Measurements from ENCODE around the gene ANKRD11.
A peak's percentile ranks its signal among the peaks of the same experiment; 100 is the strongest.
"Not testable (repeated sequence)": the region's sequence is repeated elsewhere in the genome, so short reads cannot be mapped to it uniquely, and the experiment has no call there.

Gene ANKRD11

DNA sequence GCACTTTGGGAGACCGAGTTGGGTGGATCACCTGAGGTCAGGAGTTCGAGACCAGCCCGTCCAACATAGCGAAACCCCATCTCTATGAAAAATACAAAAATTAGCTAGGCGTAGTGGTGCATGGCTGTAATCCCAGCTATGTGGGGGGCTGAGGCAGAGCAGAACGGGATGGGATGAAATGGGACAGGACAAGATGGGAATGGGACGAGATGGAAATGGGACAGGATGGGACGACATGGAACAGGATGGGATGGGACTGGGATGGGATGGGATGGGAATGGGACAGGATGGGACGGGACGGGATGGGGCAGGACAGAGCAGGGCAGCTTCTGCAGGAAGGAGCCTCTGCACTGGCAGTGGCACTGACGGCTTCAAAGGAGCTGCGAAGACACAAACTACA, 106.1 kb downstream of the ANKRD11 start:
- no peak for FAIRE-seq
- TF ChIP-seq SPI1 (IDR thresholded peaks at IDR 0.05; ENCODE audit: low read depth, low read length) (no peak), TAF1 (IDR thresholded peaks at IDR 0.05; ENCODE audit: low read depth, low read length) (no peak), POLR2AphosphoS5 (IDR thresholded peaks at IDR 0.05; ENCODE audit: low read depth, low read length) (no peak), PAX5 (IDR thresholded peaks at IDR 0.05; ENCODE audit: insufficient read depth, low read length, severe bottlenecking) (no peak), POLR2A (IDR thresholded peaks at IDR 0.05; ENCODE audit: low read depth, low read length) (no peak), POU2F2 (IDR thresholded peaks at IDR 0.05; ENCODE audit: low read depth, low read length) (no peak)
- DNase-seq (ENCODE audit: insufficient read length, low spot score) = no peak

DNA sequence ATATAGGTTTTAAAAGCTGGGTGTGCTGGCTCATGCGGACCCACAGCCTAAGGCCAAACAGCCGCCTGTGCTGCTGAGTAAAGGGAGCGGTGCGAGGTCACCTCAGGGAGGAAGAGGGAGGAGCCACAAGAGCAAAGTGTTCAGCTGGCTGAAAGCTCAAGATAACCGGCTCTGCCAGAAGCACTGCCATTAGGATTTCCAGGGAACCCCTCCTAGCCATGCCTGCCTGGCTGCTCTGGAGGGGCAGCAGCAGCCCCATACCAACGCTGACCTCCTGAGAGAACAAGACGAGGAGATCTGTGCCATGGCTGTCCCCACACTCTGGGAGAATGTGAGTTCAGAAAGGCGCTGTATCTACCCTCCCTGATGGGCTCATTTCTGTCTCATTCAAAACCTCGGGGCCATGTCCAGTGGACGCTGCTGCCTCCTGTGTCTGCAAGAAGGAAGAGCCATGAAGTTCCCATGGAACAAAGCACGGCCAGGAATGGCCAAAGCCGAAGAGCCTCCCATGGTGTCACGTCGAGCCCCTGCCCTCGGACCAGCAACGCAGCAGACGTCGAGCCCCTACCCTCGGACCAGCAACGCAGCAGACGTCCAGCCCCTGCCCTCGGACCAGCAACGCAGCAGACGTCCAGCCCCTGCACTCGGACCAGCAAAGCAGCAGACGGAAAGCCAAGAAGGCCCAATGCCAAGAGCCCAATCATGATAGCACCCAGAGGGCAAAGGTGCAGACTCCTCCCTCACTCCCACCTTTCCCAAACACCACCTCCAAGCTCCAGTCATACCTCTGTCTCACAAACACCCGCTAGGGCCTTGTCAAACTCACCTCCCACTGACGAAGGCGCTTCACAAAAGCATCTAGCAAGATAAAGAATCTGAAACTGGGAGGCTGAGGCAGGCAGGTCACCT, 107.0 kb downstream of the ANKRD11 start:
- TF ChIP-seq PAX5 (IDR thresholded peaks at IDR 0.05; ENCODE audit: insufficient read depth, low read length, severe bottlenecking) (no peak), SPI1 (IDR thresholded peaks at IDR 0.05; ENCODE audit: low read depth, low read length) (peak; percentile 20; the same call in 1 of the 2 replicates)
- peak; percentile 59 for DNase-seq (ENCODE audit: insufficient read length, low spot score)
- no peak for FAIRE-seq

DNA sequence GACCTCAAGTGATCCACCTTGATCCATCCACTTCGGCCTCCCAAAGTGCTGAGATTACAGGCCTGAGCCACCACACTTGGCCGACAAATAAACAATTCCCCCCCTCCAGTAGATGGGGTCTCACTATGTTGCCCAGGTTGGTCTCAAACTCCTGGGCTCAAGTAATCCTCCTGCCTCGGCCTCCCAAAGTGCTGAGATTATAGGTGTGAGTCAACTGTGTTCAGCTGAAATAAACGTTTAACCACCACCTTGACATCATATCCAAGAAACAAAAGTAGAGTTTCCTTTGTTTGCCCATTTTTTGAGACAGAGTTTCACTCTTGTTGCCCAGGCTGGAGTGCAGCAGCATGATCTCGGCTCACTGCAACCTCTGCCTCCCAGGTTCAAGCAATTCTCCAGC, 107.8 kb downstream of the ANKRD11 start:
- DNase-seq (ENCODE audit: insufficient read length, low spot score); FAIRE-seq: not testable (repeated sequence)

DNA sequence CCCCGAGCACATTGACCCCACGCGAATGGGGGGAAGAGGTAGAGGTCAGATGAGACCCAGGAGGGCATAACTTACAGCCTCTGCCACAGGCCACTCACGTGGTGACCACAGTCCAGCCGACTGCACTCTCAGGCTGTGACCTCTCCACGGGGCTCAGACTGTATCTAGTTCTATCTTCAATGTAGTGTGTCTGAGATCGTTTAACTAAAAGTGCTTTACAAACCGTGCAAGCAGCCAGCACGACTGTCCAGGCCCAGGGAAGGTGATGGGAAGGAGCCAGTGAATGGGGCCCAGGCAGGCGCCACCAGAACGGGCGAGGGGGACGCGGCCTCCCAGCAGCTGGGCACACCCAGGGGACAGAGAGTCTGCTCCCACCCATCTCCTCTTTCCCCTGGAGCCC, 108.6 kb downstream of the ANKRD11 start:
- FAIRE-seq (no peak), DNase-seq (ENCODE audit: insufficient read length, low spot score) (no peak)
- TF ChIP-seq PAX5 (IDR thresholded peaks at IDR 0.05; ENCODE audit: insufficient read depth, low read length, severe bottlenecking) (no peak), SPI1 (IDR thresholded peaks at IDR 0.05; ENCODE audit: low read depth, low read length) (no peak), POLR2AphosphoS5 (IDR thresholded peaks at IDR 0.05; ENCODE audit: low read depth, low read length) (no peak), POU2F2 (IDR thresholded peaks at IDR 0.05; ENCODE audit: low read depth, low read length) (no peak), POLR2A (IDR thresholded peaks at IDR 0.05; ENCODE audit: low read depth, low read length) (0 out of 2 replicates have a peak, but pooled peaks have one; percentile 24)

DNA sequence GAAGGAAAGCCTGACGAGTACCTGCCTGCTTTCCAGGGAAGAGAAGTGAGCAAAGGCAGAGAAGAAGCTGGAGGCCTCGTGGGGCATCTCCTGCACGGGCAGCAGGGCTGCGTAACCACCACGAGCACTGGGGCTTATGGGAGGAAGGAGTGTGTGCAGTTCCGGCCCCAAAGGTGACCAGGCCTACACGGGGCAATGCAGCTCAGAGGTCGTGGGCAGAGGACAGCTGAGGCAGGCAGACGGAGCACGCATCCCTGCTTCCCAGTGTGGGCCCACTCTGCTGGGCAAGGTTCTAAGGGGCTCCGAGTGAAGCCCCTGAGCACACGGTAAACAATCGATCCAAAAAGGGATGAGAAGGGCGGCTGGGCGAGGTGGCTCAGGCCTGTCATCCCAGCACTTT, 109.7 kb downstream of the ANKRD11 start:
- DNase-seq (ENCODE audit: insufficient read length, low spot score) (no peak), FAIRE-seq (no peak)
- no peak for TF ChIP-seq POLR2A (IDR thresholded peaks at IDR 0.05; ENCODE audit: low read depth, low read length)
- no peak for TF ChIP-seq SPI1 (IDR thresholded peaks at IDR 0.05; ENCODE audit: low read depth, low read length)
- TF ChIP-seq POU2F2 (IDR thresholded peaks at IDR 0.05; ENCODE audit: low read depth, low read length) = no peak
- TF ChIP-seq POLR2AphosphoS5 (IDR thresholded peaks at IDR 0.05; ENCODE audit: low read depth, low read length) = no peak
- no peak for TF ChIP-seq TAF1 (IDR thresholded peaks at IDR 0.05; ENCODE audit: low read depth, low read length)
- TF ChIP-seq PAX5 (IDR thresholded peaks at IDR 0.05; ENCODE audit: insufficient read depth, low read length, severe bottlenecking) = no peak

DNA sequence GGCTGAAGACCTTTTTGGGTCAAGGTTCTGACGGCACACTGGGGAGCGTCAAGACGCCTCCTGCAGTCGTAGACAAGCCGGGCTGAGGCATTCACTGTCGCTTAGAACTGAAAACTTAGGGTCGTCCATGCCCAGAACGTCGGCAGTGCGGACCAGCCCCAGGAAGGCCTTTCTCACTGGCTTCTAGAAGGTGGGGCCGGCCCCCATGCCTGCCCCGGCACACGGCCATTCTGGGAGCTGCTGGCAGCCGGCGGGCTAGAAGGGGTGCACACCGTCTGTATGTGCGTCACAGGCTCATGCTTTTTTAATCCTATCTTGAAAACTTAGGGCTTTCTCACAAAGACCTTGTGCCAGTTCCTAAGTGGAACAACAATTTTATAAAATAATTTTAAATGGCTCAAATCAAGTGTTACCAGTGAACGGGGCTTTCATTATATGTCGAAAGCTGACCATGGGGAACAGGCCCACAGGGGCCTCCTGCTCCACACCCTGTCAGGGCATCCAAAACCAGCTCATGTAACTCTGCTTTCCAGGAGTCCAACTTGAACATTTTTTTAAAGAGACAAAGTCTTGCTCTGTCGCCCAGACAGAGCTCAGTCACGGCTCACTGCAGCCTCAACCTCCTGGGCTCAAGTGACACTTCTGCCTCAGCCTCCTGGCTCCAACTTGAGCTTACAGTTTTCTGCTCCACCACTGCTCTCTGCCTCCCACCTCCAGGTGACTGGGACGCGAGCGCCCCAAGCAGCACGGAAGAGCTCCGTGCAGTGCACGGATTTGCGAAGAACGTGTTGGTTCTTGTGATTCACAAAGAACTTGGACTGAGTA, 111.2 kb downstream of the ANKRD11 start:
- DNase-seq (ENCODE audit: insufficient read length, low spot score) = no peak
- TF ChIP-seq POU2F2 (IDR thresholded peaks at IDR 0.05; ENCODE audit: low read depth, low read length) = no peak
- no peak for TF ChIP-seq SPI1 (IDR thresholded peaks at IDR 0.05; ENCODE audit: low read depth, low read length)
- no peak for TF ChIP-seq POLR2A (IDR thresholded peaks at IDR 0.05; ENCODE audit: low read depth, low read length)
- TF ChIP-seq PAX5 (IDR thresholded peaks at IDR 0.05; ENCODE audit: insufficient read depth, low read length, severe bottlenecking) = no peak
- no peak for TF ChIP-seq POLR2AphosphoS5 (IDR thresholded peaks at IDR 0.05; ENCODE audit: low read depth, low read length)
- no peak for TF ChIP-seq TAF1 (IDR thresholded peaks at IDR 0.05; ENCODE audit: low read depth, low read length)
- no peak for FAIRE-seq

DNA sequence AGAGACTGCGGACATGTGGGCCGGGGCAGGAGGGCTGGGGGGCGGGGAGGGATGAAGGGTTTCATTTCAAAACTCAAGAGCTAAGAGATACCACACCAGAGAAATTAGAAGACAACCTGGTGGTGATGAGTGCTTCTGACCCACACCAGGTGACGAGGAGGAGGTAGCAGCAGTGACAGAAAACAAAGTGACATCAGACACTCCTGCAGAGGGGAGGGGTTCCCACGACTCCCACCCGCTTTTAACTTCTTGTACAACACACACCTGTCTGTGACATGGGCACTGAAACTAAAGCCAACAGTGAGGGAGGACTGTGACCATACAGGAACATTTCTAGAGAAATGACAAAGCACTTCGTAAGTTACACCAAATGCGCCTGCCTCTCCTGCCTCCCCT, 112.9 kb downstream of the ANKRD11 start:
- DNase-seq (ENCODE audit: insufficient read length, low spot score) = no peak
- TF ChIP-seq PAX5 (IDR thresholded peaks at IDR 0.05; ENCODE audit: insufficient read depth, low read length, severe bottlenecking) (no peak), TAF1 (IDR thresholded peaks at IDR 0.05; ENCODE audit: low read depth, low read length) (no peak), SPI1 (IDR thresholded peaks at IDR 0.05; ENCODE audit: low read depth, low read length) (no peak), POLR2A (IDR thresholded peaks at IDR 0.05; ENCODE audit: low read depth, low read length) (no peak), POU2F2 (IDR thresholded peaks at IDR 0.05; ENCODE audit: low read depth, low read length) (no peak), POLR2AphosphoS5 (IDR thresholded peaks at IDR 0.05; ENCODE audit: low read depth, low read length) (no peak)
- FAIRE-seq = peak; percentile 78

DNA sequence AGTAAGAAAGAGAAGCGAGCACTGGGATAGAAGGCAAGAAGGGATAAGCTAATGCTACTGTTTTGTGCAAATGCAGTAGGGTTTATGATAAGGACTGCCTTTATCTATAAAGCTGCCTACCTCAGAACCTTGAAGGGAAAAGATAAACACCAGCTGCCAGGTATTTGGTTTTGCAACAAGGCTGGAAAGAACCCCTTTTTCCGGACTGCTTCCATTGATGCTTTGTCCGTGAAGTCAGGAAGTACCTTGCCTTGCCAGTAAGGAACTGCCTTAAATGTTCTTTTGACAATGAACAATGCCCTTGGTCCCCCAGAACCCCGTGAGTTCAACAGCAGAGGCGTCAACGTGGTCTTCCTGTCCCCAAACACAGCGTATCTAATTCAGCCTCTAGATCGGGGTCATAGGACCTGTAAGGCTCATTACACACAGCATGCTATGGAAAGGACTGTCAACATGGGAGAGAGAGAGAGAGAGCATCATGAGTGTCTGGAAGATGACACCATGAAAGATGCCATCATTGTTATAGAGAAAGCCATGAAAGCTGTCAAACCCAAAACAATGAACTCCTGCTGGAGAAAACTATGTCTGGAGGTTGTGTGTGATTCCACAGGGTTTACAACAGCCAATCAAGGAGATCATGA, 113.4 kb downstream of the ANKRD11 start:
- no peak for FAIRE-seq
- no peak for DNase-seq (ENCODE audit: insufficient read length, low spot score)
- no peak for TF ChIP-seq POLR2A (IDR thresholded peaks at IDR 0.05; ENCODE audit: low read depth, low read length)
- TF ChIP-seq SPI1 (IDR thresholded peaks at IDR 0.05; ENCODE audit: low read depth, low read length) = no peak
- TF ChIP-seq TAF1 (IDR thresholded peaks at IDR 0.05; ENCODE audit: low read depth, low read length) = no peak
- no peak for TF ChIP-seq PAX5 (IDR thresholded peaks at IDR 0.05; ENCODE audit: insufficient read depth, low read length, severe bottlenecking)
- TF ChIP-seq POU2F2 (IDR thresholded peaks at IDR 0.05; ENCODE audit: low read depth, low read length) = no peak
- no peak for TF ChIP-seq POLR2AphosphoS5 (IDR thresholded peaks at IDR 0.05; ENCODE audit: low read depth, low read length)

DNA sequence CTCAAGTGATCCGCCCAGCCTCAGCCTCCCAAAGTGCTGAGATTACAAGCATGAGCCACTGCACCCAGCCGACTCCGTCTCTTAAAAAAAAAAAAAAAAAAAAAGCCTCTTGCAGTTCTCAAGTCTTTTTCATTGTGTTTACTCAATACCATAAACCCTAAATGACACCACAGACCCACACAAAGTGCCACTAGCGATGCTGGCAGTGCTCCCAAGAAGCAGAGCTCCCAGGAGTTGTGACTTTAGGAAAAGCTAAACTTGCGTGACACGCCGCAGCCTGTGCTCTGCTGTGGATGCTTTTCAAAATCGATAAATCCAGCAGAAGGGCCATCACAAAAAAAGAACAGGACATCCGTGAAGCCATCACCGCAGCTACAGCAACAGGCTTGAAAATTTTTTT, 114.7 kb downstream of the ANKRD11 start:
- no peak for TF ChIP-seq POU2F2 (IDR thresholded peaks at IDR 0.05; ENCODE audit: low read depth, low read length)
- no peak for TF ChIP-seq POLR2AphosphoS5 (IDR thresholded peaks at IDR 0.05; ENCODE audit: low read depth, low read length)
- no peak for TF ChIP-seq TAF1 (IDR thresholded peaks at IDR 0.05; ENCODE audit: low read depth, low read length)
- no peak for TF ChIP-seq PAX5 (IDR thresholded peaks at IDR 0.05; ENCODE audit: insufficient read depth, low read length, severe bottlenecking)
- no peak for TF ChIP-seq POLR2A (IDR thresholded peaks at IDR 0.05; ENCODE audit: low read depth, low read length)
- TF ChIP-seq SPI1 (IDR thresholded peaks at IDR 0.05; ENCODE audit: low read depth, low read length) = no peak
- DNase-seq (ENCODE audit: insufficient read length, low spot score) = no peak
- FAIRE-seq = no peak
